GM12878 (cell line): ENCODE results near the gene SLC5A7. TPM values are rescaled to one million over a fixed set of nuclear protein-coding genes. Genes with fewer than 3 reads are reported as not detected.

Source experiments
- ATAC-seq: fragments of 200-7000 bp; cut with Tn5 transposase; 3 replicates; pipeline ENCODE4 v1.9.1; 2020; ENCODE audit warnings: mild to moderate bottlenecking, moderate library complexity
- BruUV-seq: library from RNA; stranded (reverse); fragments of 400-500 nt; replicated peaks from 2 replicates; lab custom pipeline; 2021; lab: Mats Ljungman, UMichigan
- CTCF ChIA-PET: fragments of 300-600 bp; sonication (Branson Sonifier 250); formaldehyde crosslinking; extraction: SDS; loops from one replicate; lab custom pipeline; 2021; ENCODE audit warnings: inconsistent platforms; lab: Yijun Ruan, JAX
- POLR2A ChIA-PET: fragments of 350-600 bp; formaldehyde crosslinking; extraction: SDS; loops from one replicate; lab custom pipeline; 2021; ENCODE audit warnings: inconsistent platforms; lab: Charles Lee
- RAD21 ChIA-PET: fragments of 300-600 bp; sonication (Branson Sonifier 250); formaldehyde crosslinking; loops from one replicate; lab custom pipeline; 2023; ENCODE audit warnings: antibody characterized with exemption; ENCODE audit not compliant: unreplicated experiment; lab: Charles Lee
- SMC1A ChIA-PET: fragments of 300-600 bp; sonication (Branson Sonifier 250); formaldehyde crosslinking; loops from one replicate; lab custom pipeline; 2023; ENCODE audit not compliant: unreplicated experiment, uncharacterized antibody; lab: Charles Lee
- DNase-seq: peaks from one replicate; pipeline ENCODE4 v3.0.0-alpha.2; 2011; ENCODE audit warnings: low read depth, low spot score
- FAIRE-seq: peaks from 3 replicates; lab custom pipeline; 2011; peaks lifted over from hg19 to GRCh38; lab: Jason Lieb, UNC
- H2AFZ ChIP-seq: 2 replicates; pipeline ENCODE4 v1.6.0; 2011; ENCODE audit warnings: low read depth, low read length, control low read depth; ENCODE audit not compliant: control insufficient read depth
- H3K27ac ChIP-seq: 2 replicates; pipeline ENCODE4 v1.5.1; 2011; ENCODE audit warnings: control low read depth; ENCODE audit not compliant: control insufficient read depth, insufficient read depth
- H3K27me3 ChIP-seq, 2 experiments: replicated peaks in 1 of 2; 2 replicates each; pipeline versions ENCODE4 v1.6.0 to v1.6.1; 2011; ENCODE audit warnings: low read length in 1 of 2; ENCODE audit not compliant: control insufficient read depth in 2 of 2, insufficient read depth in 2 of 2
- H3K36me3 ChIP-seq, 2 experiments: 2 replicates each; pipeline ENCODE4 v1.5.1; 2011; ENCODE audit warnings: low read length in 1 of 2; ENCODE audit not compliant: control insufficient read depth in 2 of 2, insufficient read depth in 2 of 2
- H3K4me1 ChIP-seq: 2 replicates; pipeline ENCODE4 v1.6.1; 2011; ENCODE audit warnings: mild to moderate bottlenecking, low read length, moderate library complexity, mixed read lengths; ENCODE audit not compliant: control insufficient read depth, insufficient read depth
- H3K4me2 ChIP-seq: 2 replicates; pipeline ENCODE4 v1.6.0; 2011; ENCODE audit warnings: control low read depth; ENCODE audit not compliant: control insufficient read depth, insufficient read depth
- H3K4me3 ChIP-seq: fragments of 200-600 bp; sonication (generic); 2 replicates; pipeline ENCODE4 v1.5.1; 2016
- H3K79me2 ChIP-seq: 2 replicates; pipeline ENCODE4 v1.6.0; 2011; ENCODE audit warnings: low read length; ENCODE audit not compliant: control insufficient read depth, insufficient read depth
- H3K9ac ChIP-seq: 2 replicates; pipeline ENCODE4 v1.8.0; 2011; ENCODE audit warnings: low read length, control low read depth, mixed read lengths; ENCODE audit not compliant: control insufficient read depth, insufficient read depth
- H3K9me3 ChIP-seq: replicated peaks from 3 replicates; pipeline ENCODE4 v1.5.1; 2011; ENCODE audit warnings: mild to moderate bottlenecking, low read length; ENCODE audit not compliant: control insufficient read depth, insufficient read depth
- H4K20me1 ChIP-seq: 2 replicates; pipeline ENCODE4 v1.6.0; 2011; ENCODE audit not compliant: control insufficient read depth, insufficient read depth
- FOXK2 ChIP-seq: fragments of 450-650 bp; IDR thresholded peaks from 2 replicates; pipeline ENCODE4 v1.6.1; 2017; ENCODE audit warnings: mild to moderate bottlenecking, moderate library complexity
- NFYA ChIP-seq: IDR thresholded peaks from 2 replicates; pipeline ENCODE4 v1.6.1; 2011; ENCODE audit warnings: low read depth, mild to moderate bottlenecking, low read length, improper control_type of control experiment, borderline replicate concordance
- SMARCA5 ChIP-seq: fragments of 450-650 bp; IDR thresholded peaks from 2 replicates; pipeline ENCODE4 v1.6.1; 2017; ENCODE audit warnings: mild to moderate bottlenecking
- WGBS: methylation state at CpG from one replicate; pipeline ENCODE4 v1.1.6; 2016; ENCODE audit warnings: low lambda C conversion rate; ENCODE audit not compliant: insufficient replicate concordance, insufficient coverage; ENCODE audit errors: missing lambda C conversion rate; 5-methylcytosine and 5-hydroxymethylcytosine counted together
- in situ Hi-C: fragments of 300-500 bp; cut with MboI; formaldehyde crosslinking; loops from 9 replicates; pipeline ENCODE4 v1.14.3; 2018; ENCODE audit warnings: mixed read lengths
- intact Hi-C: fragments of 100-400 bp; cut with micrococcal nuclease; formaldehyde crosslinking; loops from one replicate; pipeline ENCODE4 v1.14.2; 2022; ENCODE audit not compliant: unreplicated experiment
- polyA plus RNA-seq, 11 experiments: library from polyadenylated mRNA; depleted of rRNA in 4 of 11; unstranded in 6 of 11; stranded (reverse) in 5 of 11; fragments of >200 nt; fragmentation: Nextera tagmentation in 4 of 11; fragmentation: Illumina TruSeq in 1 of 11; extraction: Ambion mirVana in 4 of 11; extraction: Trizol in 1 of 11; gene quantifications; 1 replicate in 1 of 11; 2 replicates in 10 of 11; pipeline versions ENCODE4 v1.2.1 to v1.2.3, GENCODE V29; 2011 to 2016; ENCODE audit warnings: inconsistent platforms in 2 of 11, missing spikeins in 2 of 11, low read depth in 1 of 11
- total RNA-seq, 4 experiments: library from RNA; depleted of rRNA in 3 of 4; stranded (reverse); fragments of >200 nt in 3 of 4; fragmentation: Illumina TruSeq in 1 of 4; extraction: Trizol in 1 of 4; gene quantifications; 2 replicates each; pipeline versions ENCODE4 v1.2.1 to v1.2.3, GENCODE V29; 2013 to 2021

The SLC5A7 gene
- total and polyA plus RNA-seq, 10 of the 15 experiments (the other 5 are each of a cell fraction or from before 2014, with no cell fraction given) = not detected

GRCh38 chr2:107990718-107991117 lies 4.4 kb downstream of the SLC5A7 start:
- H3K36me3 ChIP-seq = no peaks in the 10 kb centered on the region
- FAIRE-seq = no peak

GRCh38 chr2:107992069-107992468 lies 5.7 kb downstream of the SLC5A7 start:
- Histone ChIP-seq H2AFZ (no peak overlapping the region), H3K9me3 (no peaks in the 10 kb centered on the region), H3K4me2 (no peak overlapping the region), H3K4me1 (no peaks in the 10 kb centered on the region), H3K27ac (no peak overlapping the region), H3K36me3 (no peaks in the 10 kb centered on the region), H3K27me3 (no peaks in the 10 kb centered on the region), H3K9ac (no peak overlapping the region), H3K4me3 (no peak overlapping the region), H4K20me1 (no peaks in the 10 kb centered on the region), H3K79me2 (no peaks in the 10 kb centered on the region)
- ChIA-PET RAD21 (no interaction called here), CTCF (no interaction called here), SMC1A (no interaction called here), POLR2A (no interaction called here)
- no peak for TF ChIP-seq FOXK2
- DNase-seq (no peak), ATAC-seq (no peak), FAIRE-seq (no peak)
- 0% methylated on average over 1 of the region's 1 CpG for WGBS
- in situ Hi-C loops (no loop called here), intact Hi-C loops (no loop called here)
- BruUV-seq = no TSS peak

More at GRCh38 chr2:107990718-107991117, 4.4 kb downstream of the SLC5A7 start:
- SMC1A ChIA-PET = no interaction called here
- Histone ChIP-seq H3K27ac (no peak overlapping the region), H4K20me1 (no peaks in the 10 kb centered on the region), H3K4me1 (no peaks in the 10 kb centered on the region), H3K79me2 (no peaks in the 10 kb centered on the region), H3K9ac (no peak overlapping the region), H3K9me3 (no peaks in the 10 kb centered on the region), H3K4me3 (no peak overlapping the region), H3K4me2 (no peak overlapping the region), H3K27me3 (no peaks in the 10 kb centered on the region), H2AFZ (no peak overlapping the region)
- in situ Hi-C loops (no loop called here), intact Hi-C loops (no loop called here)
- DNase-seq (no peak), ATAC-seq (no peak)
- TF ChIP-seq NFYA (no peak), SMARCA5 (no peak)
- CTCF ChIA-PET = no interaction called here
- POLR2A ChIA-PET = no interaction called here
- RAD21 ChIA-PET = no interaction called here
- no TSS peak for BruUV-seq
